NB4 (cell line): ENCODE data around the gene TM9SF2.

Experiments
- CTCF ChIP-seq: IDR thresholded peaks from one replicate; pipeline ENCODE4 v1.5.1; 2012; ENCODE audit warnings: low read depth, low read length
- POLR2A ChIP-seq: IDR thresholded peaks from 2 replicates; pipeline ENCODE4 v1.6.1; 2011; ENCODE audit warnings: mild to moderate bottlenecking; ENCODE audit not compliant: insufficient read length; ENCODE audit errors: extremely low read depth
- TF ChIP-seq, protein P1 (sequence below): IDR thresholded peaks from 2 replicates; pipeline ENCODE4 v1.6.1; 2011; ENCODE audit warnings: low read depth, low read length

- TF ChIP-seq CTCF (peak; percentile 9), POLR2A (no peak)
- TF ChIP-seq, protein P1, sequence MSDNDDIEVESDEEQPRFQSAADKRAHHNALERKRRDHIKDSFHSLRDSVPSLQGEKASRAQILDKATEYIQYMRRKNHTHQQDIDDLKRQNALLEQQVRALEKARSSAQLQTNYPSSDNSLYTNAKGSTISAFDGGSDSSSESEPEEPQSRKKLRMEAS: no peak
Observed at GRCh38 chr13:99577934-99578917, 77.0 kb downstream of the TM9SF2 start.
